GM18873 (cell line): Measurements from ENCODE around the gene A2M.

Experiments
- ATAC-seq: cut with Tn5 transposase; IDR thresholded peaks from one replicate; pipeline ENCODE4 v1.9.1; 2021; ENCODE audit warnings: mild to moderate bottlenecking, moderate library complexity, moderate number of reproducible peaks; ENCODE audit not compliant: unreplicated experiment, low FRiP score

The A2M gene

DNA sequence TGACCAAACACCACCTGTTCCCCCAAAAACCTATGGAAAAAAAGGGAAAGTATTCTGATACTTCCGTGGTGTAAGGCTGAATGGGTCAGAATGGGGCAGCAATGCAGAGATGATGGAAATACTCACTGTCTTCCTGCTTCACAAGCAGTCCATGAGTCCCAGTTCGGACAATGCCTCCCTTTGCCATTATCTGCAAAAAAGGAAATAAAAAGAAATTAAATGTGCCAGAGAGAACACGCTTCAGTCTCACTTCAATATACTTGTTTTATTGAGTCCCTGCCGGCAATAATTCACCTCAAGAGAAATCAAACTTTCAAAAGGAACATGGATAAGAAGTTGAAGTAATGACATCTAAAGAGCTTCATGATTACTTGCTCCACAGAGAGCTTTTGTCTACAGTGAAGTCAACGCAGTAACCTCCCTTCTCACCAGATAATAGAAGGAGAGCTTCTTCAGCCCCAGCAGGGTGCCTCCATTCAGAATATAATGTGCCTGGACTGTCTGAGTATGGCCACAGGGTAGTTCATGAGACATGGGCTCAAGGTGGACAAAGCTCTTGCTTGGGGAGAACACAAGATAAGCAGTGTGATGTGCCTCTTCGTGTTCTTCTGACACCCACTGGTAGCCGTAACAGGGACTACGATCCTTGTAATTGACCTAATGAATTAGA, 14.6 kb downstream of the A2M start:
- no peak for ATAC-seq

DNA sequence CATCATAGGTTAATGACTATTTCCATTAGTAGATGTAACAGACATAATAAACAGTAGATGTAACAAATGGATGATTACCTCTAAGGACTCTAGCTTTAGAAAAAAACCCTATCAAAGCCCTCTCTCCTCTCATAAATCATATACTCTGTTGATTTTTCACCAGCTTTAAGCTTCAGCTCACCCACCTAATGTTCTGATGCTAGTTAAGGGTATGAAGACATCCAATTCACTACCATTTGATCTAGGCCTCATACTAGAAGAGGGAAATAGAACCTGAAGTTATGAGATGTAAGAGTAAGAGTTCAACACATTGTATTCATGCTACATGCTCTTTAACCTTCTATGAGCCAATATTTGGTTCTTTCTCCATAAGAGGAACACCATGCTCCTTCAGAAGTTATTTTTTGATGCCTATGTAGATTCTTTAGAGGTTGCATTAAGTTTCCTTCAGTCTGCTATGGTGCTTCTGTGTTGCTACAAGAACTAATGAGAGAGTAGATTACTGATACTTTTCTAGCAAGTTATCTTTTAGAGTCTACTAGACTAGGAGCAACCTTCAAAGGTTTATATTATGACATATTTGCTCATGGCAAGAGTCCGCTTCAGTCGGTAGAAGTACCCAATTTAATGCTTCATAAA, 16.0 kb downstream of the A2M start:
- no peak for ATAC-seq

DNA sequence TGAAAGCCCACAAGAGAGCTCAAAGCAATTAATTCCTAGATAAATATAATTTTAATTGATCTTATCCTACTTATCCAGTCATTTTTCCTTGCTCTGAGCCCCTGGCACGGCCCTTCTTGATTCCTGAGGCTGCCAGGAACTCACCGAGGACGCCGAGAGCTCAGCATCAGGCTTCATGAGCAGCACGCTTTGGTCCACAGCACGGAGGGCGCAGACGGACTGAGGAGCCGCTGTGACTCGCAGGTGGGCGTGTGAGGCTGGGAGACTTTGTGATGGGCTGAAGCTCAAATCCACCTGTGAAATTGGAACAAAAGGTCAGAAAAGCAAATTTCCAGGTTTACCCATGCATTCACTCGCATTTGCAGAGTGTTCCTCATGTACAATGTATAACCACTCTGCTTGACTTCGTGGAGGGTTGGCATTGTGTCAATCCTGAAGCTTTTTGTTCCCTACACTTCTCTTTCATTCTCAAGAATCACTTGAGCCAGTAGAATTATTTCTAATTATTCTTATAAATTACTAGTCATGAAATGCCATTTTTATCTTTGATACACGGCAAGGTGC, 17.2 kb downstream of the A2M start:
- no peak for ATAC-seq

DNA sequence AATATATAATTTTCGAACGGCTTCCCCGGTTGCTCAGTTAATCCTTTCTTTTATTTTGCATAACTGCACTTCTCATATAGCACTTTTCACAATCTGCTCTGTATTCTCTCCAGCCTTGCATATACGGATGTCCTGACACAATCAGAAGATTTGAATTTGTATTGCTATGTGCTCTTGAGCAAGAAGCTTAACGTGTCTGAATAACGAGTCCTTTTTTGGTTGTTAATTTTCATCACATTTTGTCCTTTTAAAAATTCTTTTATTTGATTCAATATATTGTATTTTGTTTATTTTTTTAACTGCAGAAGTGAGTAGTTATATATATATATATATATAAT, 17.6 kb downstream of the A2M start:
- ATAC-seq = no peak

DNA sequence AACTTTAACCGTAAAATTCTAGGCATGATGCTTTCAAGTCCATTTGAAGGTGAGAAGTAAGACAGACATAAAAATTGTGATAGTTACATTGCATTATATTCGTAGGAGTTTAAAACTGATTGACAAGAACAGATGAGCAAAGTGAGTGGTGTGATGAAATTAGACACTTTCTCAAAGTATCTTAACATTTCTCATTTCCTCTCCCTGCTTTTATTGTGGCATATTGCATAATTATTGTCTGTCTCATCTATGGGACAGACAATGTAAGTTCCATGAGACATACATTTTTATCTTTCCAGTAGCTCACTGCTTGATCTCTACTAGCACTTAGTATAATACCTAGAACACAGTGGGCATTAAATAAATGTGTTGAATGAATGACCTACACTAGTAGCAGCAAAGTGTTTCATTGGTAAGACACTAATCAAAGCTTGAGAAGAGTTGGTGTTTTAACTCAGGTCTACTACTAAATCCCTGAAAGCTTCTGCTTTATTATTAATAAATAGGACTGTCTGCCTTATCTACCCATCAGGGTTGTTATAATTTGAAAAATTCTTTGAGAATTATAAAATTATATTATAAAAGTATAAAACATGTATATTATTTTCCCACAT, 19.0 kb downstream of the A2M start:
- no peak for ATAC-seq

DNA sequence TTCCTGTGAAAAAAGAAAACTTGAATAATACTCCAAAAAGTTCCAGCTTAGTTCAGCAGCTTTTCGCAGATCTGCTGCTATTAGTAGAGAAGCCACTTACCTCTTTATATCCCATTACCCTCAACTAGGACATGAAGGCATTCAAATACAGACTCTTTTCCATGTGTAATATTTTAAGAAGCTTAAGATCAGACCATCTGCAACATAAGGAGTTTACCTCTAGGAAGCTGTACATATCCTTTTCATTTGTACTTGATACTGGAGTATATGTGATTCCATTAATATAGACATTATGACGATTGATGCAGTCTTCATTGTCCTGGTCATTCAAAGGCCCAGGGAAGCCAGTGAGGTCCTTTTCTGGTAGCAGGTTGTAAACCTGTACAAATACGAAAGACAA, 20.4 kb downstream of the A2M start:
- no peak for ATAC-seq

DNA sequence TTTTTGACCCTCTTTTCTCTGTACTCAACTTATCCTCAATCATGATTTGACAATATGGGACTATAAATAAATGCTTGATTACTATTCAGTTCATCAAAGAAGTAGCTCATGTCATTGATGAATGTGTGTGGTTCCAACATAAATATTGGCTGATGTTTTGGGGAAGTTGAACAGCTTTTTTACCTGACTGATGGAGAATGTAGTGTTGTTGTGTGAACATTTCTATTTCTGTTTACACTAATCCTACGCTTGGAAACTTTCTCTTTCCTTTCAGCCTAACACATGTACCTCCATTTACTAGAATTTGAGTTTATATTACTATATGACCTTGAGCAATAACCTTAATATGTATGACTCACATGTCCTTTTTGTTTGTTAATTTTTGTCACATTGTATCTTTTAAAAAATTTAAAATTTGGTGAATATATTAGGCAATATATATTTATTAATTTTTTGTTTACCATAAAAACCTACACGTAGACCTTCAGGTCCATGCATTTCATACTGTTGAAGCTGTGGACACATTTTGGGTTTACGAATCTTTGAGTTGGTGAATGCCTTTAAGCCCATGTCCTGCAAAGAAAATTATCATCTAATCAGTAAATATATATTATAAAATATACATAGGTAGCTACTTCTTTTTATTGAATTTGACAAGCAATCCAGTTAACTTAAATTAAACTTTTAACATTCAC, 21.1 kb downstream of the A2M start:
- ATAC-seq = no peak

DNA sequence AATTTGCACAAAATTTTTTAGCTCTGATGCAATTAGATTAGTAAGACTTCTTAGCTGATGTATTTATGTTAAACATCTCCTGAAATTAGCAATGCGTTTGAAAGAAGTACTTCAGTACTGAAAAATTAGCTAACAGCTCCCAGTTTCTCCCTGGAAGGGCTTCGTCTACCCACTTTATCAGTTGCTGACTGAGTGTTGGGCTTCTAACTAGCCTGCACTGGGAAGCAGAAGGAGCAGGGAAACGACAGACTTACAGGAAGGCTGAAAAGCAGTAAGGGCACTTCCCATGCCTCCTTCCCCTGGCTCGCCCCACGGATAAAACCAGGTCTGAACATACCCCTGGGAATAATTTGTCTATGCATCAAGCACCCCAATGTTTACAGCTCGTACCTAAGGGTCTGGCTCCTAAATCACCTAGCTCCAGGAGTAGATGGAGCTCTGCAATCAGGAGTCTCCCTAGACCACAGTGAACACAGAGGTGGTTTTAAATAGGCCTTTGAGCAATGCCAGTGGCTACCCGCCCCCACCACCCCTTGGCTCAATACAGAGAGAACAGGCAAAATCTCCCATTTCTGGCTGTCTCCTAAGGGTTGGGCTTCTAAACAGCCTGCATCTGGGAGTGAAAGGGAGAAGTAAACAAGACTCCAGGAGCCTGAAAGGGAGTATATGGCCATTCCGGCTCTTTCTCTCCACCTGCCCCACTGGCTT, 23.7 kb downstream of the A2M start:
- ATAC-seq = no peak

DNA sequence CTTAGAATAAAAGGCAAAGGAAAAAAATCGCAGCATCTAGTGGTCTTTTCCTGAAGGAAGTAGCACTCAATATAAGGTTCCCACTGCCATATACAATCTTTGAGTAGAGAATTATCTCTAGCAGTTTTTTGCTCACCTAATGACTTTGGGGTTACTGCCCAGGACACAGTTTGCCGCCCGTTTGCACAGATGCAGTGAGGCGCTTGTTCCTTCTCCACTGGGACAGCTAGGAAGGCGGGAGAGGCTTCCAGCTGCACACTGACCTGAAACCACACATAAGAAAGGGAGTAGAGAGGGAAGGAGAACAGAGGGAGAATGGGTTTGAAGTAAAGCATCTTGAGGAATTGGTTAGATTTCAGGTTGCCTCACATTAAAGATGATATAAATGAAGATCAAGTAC, 25.5 kb downstream of the A2M start:
- ATAC-seq = no peak

DNA sequence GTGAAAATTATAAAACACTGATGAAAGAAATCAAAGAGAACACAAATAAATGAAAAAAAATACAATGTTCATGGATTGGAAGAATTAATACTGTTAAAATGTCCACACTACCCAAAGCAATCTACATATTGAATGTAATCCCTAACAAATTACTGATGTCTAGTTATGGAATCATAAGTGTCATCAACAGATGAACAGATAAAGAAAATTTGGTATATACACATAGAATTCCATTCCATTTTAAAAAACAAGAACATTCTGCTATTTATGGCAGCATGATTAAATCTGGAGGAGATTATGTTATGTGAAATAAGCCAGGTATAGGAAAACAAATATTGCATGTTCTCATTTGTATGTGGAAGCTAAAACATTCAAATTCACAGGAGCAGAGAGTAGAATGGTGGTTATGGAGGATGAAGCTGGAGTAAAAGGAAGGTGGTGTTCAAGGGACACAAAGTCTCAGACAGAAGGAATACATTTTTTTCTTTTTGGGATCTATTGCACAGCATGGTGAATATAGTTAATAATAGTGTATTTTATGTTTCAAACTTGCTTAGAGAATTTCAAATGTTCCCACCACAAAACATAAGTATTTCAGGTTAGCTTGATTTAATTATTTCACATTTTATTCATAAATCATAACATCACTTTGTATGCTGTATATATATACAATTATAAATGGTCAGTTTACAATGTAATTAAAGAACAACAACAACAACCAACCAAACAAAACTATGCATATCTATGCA, 28.5 kb downstream of the A2M start:
- no peak for ATAC-seq

DNA sequence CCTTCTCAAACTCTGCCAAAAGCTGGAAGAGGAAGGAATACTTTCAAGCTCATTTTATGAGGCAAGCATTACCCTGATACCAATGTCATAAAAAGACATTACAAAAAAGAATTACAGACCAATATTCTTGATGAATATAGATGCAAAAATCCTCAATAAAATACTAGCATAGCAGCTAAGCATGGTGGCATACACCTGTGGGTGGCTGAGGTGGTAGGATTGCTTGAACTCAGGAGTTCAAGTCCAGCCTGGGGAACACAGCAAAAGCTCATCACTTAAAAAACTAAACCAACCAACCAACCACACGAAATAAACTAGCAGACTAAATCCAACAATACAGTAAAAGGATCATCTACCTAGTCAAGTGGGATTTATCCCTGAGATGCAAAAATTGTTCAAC, 29.6 kb downstream of the A2M start:
- ATAC-seq = no peak

DNA sequence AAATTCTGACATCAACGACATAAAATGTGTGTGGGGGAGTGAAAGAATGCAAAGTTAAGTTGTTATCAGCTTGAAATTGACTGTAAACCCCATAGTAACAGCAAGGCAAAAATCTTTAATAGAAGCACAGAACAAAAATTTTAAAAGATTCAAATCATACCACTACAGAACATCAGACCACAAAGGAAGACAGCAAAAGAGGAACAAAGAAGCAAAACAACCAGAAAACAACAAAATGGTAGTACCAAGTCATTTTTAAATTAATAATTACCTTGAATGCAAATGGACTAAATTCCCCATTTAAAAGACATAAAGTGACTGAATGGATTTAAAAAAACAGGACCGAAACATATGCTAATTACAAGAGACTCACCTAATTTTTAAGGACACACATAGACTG, 31.3 kb downstream of the A2M start:
- ATAC-seq = no peak

DNA sequence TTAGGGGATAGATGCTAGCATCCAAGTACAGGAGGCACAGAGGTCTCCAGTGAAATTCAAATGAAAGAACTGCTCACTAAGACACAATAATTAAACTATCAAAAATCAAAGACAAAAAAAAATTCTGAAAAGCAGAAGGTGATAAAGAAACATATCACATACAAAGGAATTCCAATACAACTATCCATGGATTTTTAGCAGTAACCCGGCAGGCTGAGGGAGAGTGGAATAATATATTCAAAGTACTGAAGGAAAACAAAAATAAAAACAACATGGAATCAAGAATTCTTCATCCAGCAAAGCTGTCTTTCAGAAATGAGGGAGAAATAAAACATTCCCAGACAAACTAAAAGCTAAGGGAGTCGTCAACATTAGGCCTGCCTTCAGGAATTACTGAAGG, 31.9 kb downstream of the A2M start:
- no peak for ATAC-seq

DNA sequence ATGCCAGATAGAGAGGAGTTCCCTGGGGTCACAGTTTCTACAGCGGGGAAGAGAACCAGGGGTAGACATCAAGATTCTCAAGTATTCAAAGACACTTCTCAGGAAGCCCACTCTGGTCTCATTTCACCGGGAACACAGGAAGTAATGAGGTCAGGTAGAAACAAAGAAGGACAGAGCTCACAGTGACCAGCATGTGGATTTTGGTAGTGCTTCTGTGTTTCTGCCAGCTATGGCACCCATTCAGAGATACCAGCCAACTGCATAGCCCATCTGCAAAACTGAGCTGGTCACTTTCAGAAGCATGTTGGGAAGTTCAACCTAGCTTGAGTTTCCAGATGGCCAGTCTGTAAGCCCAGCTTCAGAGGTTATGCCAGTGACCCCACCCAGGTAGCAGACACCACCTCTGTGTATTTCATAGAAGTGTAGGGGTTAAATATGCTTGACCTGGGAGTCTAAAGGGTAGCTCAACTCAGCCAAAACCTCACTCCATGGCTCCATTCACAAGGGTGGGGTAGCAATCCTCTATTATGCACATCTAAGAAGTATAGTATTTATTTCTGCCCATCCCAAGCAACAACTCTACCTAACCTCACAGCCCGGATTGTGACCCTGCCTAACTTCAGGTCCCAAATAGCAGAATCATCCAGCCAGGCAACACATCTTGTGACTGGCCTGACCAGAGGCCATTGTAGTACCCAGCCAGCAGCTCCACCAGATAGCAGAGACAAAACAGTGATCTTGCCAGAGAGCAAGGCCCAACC, 33.9 kb downstream of the A2M start:
- ATAC-seq = no peak

DNA sequence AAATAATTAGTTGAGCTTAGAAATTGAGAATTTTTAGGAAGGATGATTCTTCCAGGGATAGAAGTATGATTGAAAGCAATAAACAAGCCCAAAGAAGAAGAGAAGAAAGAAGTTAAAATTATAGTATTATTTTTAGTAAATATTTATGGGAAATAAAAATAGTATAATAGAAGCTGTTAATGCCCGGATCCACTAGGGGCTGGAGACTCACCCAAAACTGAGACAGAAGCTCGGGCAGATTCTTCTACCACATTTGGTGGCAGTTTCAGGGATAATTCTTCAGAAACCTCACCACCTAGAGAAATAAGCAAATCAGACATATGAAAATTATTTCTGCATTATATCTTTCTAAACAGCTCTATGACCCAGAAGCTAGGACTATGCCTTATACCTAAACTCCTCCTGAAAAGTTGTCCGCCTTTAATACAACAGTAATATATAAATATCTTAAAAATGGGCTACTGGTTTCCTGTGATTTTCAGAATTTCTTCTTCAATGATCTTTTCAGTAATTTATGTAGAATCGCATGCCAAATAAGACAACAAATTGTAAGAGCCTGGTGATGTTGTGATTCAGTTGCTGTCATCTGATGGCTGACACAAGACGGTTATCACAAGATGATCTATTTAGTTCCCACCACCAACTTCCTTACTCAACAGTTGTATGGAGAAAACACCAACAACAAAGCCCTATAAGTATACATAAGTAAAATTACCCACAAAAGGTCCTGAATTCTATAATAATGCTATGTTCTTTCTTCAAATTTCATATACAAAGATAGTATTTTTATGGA, 35.6 kb downstream of the A2M start:
- no peak for ATAC-seq

DNA sequence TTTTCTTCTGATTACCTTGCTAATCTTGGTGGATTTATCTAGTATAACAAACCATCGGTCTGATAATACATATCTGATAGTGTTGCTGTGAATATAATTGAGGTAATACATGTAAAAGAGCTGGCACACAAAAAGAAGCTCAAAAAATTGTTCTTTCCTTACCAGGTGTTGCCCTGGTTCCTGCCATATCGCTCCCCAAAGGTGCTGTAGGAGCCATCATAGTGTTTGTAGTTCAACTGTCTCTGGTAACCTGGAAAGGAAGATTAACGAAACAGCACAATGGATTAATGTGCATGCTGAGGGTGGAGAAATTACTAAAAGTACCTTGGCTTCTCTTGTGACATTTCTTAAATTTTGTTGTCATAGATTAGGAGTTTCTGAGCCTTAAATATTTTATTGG, 36.6 kb downstream of the A2M start:
- ATAC-seq = no peak

DNA sequence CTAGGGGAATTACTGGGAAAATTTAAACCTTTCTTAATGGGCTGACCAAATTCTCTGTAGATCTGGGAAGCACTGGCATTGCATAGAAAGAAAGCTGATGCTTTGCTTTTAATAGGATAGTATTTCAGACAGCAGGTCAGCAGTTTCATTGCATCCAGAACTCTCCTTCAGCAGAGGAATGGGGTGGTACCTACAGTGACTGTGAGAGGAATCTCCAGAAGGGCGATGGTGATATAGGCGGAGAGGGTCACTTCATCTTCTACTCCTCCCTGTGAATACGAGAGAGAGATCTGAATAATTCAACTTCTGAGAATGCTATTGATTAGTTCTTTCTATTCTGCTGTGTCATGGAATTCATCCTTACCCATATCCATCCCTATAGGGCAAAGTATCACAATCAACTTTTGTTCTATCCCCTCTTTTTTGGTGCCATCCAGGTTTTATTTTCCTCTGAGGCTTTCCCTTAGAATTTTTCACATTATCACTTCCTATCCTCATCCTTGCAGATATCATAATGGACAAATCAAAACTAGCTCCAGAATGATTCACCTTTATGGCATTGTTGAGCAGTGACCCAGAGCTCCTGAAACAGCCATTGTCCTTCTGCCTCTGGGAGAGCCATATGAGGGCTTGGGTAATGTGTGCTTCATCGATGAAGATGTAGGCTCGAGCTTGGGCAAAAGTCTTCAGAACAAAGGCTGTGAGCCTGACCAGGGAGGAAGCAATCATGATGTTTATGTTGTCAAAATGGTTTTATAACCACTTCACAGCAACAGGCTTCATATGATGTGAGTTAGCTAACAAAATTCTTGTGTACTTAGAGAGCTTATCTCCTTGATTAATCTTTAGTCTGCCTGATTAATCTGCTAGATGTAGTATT, 38.3 kb downstream of the A2M start:
- ATAC-seq = no peak

DNA sequence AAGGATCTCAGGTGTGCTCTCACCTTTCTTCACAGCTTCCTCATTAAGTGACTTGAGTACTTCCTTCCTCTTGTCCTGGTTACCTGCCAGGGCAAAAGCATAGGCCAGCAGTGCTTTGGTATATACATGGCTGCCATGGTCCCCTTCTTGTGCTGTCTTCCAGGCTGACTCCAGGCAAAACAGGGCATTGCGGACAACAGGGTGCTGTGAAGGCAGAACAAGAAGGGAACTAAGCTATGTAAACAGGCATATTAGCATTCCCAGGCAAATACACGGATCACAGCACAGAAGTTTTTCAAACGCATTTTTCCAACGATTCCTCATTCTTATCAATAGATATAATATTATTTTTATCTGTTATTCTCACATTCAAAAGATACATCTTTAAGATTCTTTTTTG, 39.0 kb downstream of the A2M start:
- ATAC-seq = no peak
